GM03348 (cell line): ENCODE results near the gene SASH3.
"Not testable (repeated sequence)": the region's sequence is repeated elsewhere in the genome, so short reads cannot be mapped to it uniquely, and the experiment has no call there.

Source experiments
- DNase-seq: peaks from one replicate; pipeline ENCODE4 v3.0.0; 2012; ENCODE audit warnings: low spot score

SASH3 gene

GRCh38 chrX:129779747-129780146 is at the start of gene SASH3:
Gene SASH3 (plus strand): TSS chrX:129779949. CDS start chrX:129780098, 149 bp downstream.
- no peak for DNase-seq

GRCh38 chrX:129731228-129731627 is 48.5 kb upstream of the SASH3 start:
- no peak for DNase-seq

DNA sequence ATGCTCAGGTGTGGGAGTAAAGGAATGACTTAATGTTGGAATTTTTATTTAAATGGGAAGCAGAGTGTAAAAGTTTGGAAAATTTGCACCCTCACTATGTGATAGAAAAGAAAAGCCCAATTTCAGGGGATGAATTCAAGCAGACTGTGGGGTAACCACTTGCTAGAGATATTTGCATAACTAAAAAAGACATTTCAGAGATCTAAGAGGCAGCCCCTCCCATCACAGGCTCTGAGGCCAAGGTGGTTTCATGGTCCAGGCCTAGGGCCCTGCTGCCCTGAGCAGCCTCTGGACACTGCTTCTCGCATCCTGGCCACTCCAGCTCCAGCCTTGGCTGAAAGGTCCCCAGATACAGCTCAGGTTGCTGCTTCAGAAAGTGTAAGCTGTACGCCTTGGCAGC is 46.9 kb upstream of the SASH3 start:
- no peak for DNase-seq

- DNase-seq = no peak
Observed at GRCh38 chrX:129733335-129733734, 46.4 kb upstream of the SASH3 start.

- no peak for DNase-seq
Observed at GRCh38 chrX:129736491-129736890, 43.3 kb upstream of the SASH3 start.

DNA sequence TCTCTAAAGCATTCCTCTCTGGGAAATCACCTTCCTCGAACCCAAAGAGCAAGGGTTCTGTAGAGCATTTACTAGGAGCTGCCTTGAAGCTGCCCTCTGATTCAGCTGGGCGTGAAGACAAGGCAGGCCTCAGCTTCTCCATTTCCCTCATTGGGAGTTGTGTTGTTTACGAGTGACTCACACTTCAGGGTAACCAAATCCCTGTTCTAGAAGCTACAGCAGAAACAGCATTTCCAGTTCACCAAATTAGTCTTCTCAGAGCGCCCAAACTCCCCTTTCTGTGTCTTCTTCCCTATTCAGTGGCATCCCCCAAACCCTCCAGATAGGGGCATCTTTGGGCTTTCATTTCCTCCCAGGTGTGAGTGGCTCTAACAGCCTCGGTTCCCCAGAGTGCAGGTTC is 41.8 kb upstream of the SASH3 start:
- DNase-seq = peak; percentile 51

DNA sequence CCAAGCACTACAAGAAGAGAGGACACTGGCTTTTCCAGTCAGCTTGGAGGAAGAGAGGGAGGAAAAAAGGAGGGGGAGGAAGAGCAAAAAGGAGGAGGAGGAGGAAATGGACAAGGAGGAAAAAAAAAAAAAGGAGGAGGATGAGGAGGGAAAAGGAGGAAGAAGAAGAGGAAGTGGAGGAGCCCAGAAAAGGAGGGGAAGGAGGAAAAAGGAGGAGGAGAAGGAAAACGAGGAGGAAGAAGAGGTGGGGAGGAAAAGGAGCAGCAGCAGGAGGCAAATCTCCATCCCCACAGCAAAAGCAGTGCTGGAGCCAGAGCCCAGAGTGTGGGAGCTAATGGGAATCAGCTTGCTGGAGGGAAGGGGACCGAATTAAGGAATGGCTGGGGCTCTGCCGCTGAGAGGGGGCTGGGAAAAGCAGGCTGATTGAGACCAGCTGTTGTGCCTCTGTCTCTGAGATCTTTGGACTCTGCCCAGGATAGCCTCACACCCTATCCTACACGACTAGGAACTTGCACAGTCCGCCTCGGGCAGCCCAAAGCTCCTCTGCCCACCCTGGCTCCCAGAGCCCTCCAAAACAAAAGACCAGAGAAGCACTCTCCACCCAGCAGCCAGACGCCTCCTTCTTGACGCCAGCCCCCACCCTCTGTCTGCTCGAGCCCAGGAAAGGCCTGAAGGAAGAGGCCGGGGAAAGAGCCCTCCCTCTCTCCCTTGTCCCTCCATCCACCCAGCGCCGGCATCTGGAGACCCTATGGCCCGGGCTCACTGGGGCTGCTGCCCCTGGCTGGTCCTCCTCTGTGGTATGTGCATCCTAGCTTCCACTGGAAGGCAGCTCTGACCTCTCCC is 41.1 kb upstream of the SASH3 start, which contains the start of gene XPNPEP2:
Gene XPNPEP2 (plus strand): TSS at position 514 of the 843 bp plus-strand sequence. CDS start 235 bp downstream, at position 749.
- peak; percentile 70 for DNase-seq

DNA sequence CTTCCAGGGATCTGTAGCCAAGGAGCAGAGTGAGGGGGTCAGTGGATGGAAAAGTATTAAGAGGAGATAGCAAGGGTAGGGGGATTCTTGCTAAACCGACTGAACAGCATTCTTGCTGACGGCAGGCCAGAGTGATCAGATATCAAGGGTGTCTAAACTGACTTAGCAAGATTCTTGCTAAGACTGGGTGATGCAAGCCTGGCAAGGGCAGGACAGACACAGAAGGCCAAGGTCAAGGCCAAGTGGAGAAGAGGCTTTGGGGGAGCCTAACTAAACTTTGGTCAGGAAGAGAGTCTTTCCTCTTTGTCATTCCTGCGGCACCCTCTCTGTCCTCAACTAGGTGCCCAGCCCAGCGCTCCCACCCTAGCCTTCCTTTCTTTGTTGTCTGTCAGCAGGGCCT is 40.2 kb upstream of the SASH3 start:
- no peak for DNase-seq

- DNase-seq = no peak
Observed at GRCh38 chrX:129741880-129742758, 37.6 kb upstream of the SASH3 start.

DNA sequence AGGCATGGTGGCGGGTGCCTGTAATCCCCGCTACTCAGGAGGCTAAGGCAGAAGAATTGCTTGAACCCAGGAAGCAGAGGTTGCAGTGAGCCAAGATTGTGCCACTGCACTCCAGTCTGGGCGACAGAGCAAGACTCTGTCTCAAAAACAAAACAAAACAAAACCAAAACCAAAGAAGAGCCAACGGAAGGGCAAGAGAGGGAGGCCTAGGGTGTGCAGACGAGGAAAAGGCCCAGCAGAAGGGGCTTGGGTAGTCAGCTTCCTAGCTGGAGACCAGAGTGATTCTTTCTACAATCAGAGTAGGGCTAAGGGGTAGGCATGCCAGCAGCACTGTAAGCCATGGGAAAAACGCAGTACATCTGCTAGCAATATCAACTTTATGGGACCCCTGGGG is 37.0 kb upstream of the SASH3 start:
- not testable (repeated sequence) for DNase-seq

- DNase-seq = no peak
Observed at GRCh38 chrX:129743821-129744220, 35.9 kb upstream of the SASH3 start.

DNA sequence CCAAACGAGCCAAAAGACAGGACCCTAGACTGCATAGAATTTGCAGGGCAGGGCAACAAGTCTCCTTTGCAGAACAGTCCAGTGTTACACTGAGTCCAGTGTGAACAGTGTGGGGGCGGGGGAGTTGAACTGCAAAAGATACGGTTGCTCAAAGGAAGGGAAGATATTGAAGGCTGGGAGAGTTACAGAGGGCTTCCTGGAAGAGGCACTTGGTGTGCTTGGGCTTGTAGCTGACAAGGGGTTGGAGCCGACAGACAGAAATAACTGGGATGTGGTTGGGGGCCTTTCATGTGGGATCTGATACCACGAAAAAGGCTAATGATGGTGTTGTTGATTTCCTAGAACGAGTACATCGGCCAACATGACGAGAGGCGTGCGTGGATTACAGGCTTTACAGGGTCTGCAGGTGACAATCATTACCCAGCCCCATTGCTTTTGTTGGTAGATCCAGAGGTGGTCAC is 34.9 kb upstream of the SASH3 start:
- DNase-seq = no peak

DNA sequence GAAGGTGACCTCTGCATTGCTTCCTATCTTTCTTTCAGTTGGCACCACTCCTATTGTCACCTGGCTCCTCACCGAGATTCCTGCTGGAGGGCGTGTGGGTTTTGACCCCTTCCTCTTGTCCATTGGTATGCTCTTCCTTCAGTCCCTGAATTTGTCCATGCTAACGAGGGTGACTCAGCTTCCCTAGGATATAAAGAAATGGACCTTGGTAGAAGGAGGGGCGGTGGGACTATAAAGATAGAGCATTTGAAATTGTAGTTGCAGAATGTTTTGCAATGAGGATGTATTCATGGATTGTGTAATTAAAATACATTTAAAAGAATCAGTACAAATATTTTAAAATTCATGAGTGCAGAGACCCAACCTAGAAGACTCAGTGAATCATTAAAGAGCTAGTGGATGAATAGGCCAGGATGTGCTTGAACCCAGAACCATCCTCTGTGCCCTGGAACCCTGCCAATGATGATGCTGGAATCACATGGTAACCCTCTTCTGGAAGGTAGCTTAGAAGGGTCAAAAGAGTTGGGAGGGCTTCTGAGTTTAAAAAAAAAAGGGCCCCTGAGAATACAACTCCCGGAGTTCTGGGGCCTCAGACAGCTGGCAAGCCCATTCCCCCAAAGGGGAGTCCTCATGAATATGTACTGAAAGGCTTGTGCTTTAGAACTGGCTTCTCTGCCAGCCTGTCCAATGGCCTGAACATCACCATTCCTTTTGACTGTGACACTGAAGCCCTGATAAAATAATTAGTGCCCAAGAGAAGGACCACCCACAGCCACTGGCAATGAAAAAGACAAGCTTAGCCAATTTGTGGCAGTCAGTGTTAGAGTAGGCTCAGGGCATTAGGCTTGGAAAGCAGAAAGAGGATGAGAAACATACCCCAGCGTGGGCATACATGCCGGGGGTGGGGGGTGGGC is 32.9 kb upstream of the SASH3 start:
- no peak for DNase-seq

- DNase-seq = no peak
Observed at GRCh38 chrX:129747533-129747932, 32.2 kb upstream of the SASH3 start.

GRCh38 chrX:129748305-129748704 is 31.4 kb upstream of the SASH3 start:
- DNase-seq = peak; percentile 79

- DNase-seq = no peak
Observed at GRCh38 chrX:129749069-129749468, 30.7 kb upstream of the SASH3 start.

DNA sequence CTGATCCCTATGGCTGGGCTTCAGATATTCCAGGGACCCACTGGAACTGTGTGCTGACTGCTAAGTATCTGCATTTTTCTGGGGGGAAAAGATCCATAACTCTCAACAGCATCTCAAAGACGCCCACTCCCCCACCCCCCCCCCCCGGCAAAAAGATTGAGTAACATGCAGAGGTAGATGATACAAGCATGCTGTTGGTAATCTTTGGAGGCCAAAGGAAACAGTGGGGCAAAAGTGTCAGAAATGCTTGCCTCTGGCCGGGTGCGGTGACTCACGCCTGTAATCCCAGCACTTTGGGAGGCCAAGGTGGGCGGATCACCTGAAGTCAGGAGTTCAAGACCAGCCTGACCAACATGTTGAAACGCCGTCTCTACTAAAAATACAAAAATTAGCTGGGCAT is 28.8 kb upstream of the SASH3 start:
- no peak for DNase-seq

DNA sequence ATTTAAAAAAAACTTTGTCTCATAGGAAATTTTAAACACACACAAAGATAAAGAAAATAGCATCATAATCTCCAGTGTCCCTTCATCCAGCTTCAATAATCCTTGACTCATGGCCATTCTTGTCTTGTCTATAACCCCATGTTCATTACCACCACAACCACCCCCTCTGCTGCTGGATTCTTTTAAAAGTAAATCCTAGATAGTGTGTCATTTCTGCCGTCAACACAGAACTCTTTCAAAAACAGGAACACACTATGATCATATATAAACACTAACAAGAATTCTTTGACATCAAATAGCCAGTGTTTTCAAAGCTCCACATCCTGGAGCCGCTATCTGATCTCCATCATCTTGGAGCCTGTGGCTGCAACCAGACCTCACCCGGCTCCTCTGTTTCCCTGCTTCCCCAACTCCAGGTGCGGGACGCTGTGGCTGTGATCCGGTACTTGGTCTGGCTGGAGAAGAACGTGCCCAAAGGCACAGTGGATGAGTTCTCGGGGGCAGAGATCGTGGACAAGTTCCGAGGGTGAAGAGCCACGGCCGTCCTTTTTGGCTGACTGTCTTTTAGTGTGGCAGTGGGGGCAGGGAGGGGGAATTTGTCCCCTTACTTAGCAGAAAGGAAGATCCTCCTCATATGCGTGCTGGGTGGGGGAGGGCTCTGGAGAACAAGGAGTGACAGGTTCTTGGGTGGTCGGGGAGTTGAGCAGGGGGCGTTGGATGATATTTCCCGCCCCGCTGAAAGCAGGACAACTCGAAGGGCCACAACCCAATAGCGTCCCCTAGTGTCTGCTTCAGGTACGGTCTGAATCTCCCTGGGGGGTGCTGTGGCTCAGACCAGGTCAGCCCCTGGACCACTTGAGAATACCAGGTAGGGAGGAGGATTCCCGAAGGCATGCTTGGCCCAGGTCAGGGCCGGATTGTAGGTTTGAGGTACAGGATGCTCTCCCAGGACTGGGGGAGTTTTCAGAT is 25.4 kb upstream of the SASH3 start:
- DNase-seq = no peak

DNA sequence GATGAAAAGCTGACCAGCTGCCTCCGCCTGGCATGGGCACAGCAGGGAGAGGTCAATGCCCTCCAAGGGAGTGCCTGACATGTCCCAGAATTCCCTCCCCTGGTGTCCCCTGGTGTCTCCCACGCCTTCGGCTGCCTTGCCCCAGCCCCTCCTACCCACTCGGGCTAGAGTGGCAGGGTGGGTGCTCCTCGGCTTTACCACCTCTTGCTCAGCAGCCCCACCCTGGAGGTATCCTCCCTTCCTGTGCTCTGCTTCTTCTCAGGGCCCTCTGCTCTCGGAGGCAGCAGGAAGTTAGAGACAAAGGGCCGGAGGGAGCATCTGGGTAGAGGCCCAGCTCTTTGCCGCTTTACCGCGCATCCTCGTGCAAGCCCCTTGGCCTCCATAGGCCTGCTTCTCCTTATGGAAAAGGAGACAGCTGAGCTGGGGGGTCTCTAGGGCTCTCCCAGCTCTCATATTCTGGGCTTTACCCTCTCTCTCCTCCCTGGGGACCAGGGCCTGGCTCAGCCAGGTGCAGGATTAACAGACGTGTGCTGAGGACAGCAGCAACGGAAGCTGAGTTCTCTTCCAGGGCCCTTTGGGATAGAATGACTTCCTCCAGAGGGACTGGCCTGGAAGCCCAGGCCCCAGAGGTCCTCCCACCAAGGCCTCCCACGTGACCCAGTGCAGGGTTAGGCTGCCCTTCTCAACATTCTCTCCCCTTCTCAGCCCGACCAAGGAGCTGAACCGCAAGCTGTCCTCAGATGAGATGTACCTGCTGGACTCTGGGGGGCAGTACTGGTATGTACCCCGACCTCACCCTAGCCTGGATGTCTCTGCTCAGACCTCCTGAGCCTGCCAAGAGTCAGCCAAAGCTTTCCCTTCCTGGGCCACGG is 23.7 kb upstream of the SASH3 start:
- no peak for DNase-seq
